GM12878 (cell line): ENCODE results near the gene SHF. TPM values are rescaled to one million over a fixed set of nuclear protein-coding genes. Genes with fewer than 3 reads are reported as not detected.

Experiments
- ATAC-seq: fragments of 200-7000 bp; cut with Tn5 transposase; 3 replicates; pipeline ENCODE4 v1.9.1; 2020; ENCODE audit warnings: mild to moderate bottlenecking, moderate library complexity
- BruUV-seq: library from RNA; stranded (reverse); fragments of 400-500 nt; replicated peaks from 2 replicates; lab custom pipeline; 2021; lab: Mats Ljungman, UMichigan
- CTCF ChIA-PET: fragments of 300-600 bp; sonication (Branson Sonifier 250); formaldehyde crosslinking; extraction: SDS; loops from one replicate; lab custom pipeline; 2021; ENCODE audit warnings: inconsistent platforms; lab: Yijun Ruan, JAX
- POLR2A ChIA-PET: fragments of 350-600 bp; formaldehyde crosslinking; extraction: SDS; loops from one replicate; lab custom pipeline; 2021; ENCODE audit warnings: inconsistent platforms; lab: Charles Lee
- RAD21 ChIA-PET: fragments of 300-600 bp; sonication (Branson Sonifier 250); formaldehyde crosslinking; loops from one replicate; lab custom pipeline; 2023; ENCODE audit warnings: antibody characterized with exemption; ENCODE audit not compliant: unreplicated experiment; lab: Charles Lee
- SMC1A ChIA-PET: fragments of 300-600 bp; sonication (Branson Sonifier 250); formaldehyde crosslinking; loops from one replicate; lab custom pipeline; 2023; ENCODE audit not compliant: unreplicated experiment, uncharacterized antibody; lab: Charles Lee
- DNase-seq: peaks from one replicate; pipeline ENCODE4 v3.0.0-alpha.2; 2011; ENCODE audit warnings: low read depth, low spot score
- FAIRE-seq: peaks from 3 replicates; lab custom pipeline; 2011; peaks lifted over from hg19 to GRCh38; lab: Jason Lieb, UNC
- H2AFZ ChIP-seq: 2 replicates; pipeline ENCODE4 v1.6.0; 2011; ENCODE audit warnings: low read depth, low read length, control low read depth; ENCODE audit not compliant: control insufficient read depth
- H3K27ac ChIP-seq: 2 replicates; pipeline ENCODE4 v1.5.1; 2011; ENCODE audit warnings: control low read depth; ENCODE audit not compliant: control insufficient read depth, insufficient read depth
- H3K27me3 ChIP-seq, 2 experiments: replicated peaks in 1 of 2; 2 replicates each; pipeline versions ENCODE4 v1.6.0 to v1.6.1; 2011; ENCODE audit warnings: low read length in 1 of 2; ENCODE audit not compliant: control insufficient read depth in 2 of 2, insufficient read depth in 2 of 2
- H3K36me3 ChIP-seq, 2 experiments: 2 replicates each; pipeline ENCODE4 v1.5.1; 2011; ENCODE audit warnings: low read length in 1 of 2; ENCODE audit not compliant: control insufficient read depth in 2 of 2, insufficient read depth in 2 of 2
- H3K4me1 ChIP-seq: 2 replicates; pipeline ENCODE4 v1.6.1; 2011; ENCODE audit warnings: mild to moderate bottlenecking, low read length, moderate library complexity, mixed read lengths; ENCODE audit not compliant: control insufficient read depth, insufficient read depth
- H3K4me2 ChIP-seq: 2 replicates; pipeline ENCODE4 v1.6.0; 2011; ENCODE audit warnings: control low read depth; ENCODE audit not compliant: control insufficient read depth, insufficient read depth
- H3K4me3 ChIP-seq: fragments of 200-600 bp; sonication (generic); 2 replicates; pipeline ENCODE4 v1.5.1; 2016
- H3K79me2 ChIP-seq: 2 replicates; pipeline ENCODE4 v1.6.0; 2011; ENCODE audit warnings: low read length; ENCODE audit not compliant: control insufficient read depth, insufficient read depth
- H3K9ac ChIP-seq: 2 replicates; pipeline ENCODE4 v1.8.0; 2011; ENCODE audit warnings: low read length, control low read depth, mixed read lengths; ENCODE audit not compliant: control insufficient read depth, insufficient read depth
- H3K9me3 ChIP-seq: replicated peaks from 3 replicates; pipeline ENCODE4 v1.5.1; 2011; ENCODE audit warnings: mild to moderate bottlenecking, low read length; ENCODE audit not compliant: control insufficient read depth, insufficient read depth
- H4K20me1 ChIP-seq: 2 replicates; pipeline ENCODE4 v1.6.0; 2011; ENCODE audit not compliant: control insufficient read depth, insufficient read depth
- CREM ChIP-seq: IDR thresholded peaks from 2 replicates; pipeline ENCODE4 v1.6.1; 2014; ENCODE audit warnings: antibody characterized with exemption, low read depth
- IKZF1 ChIP-seq: fragments of 450-650 bp; conservative IDR thresholded peaks from 2 replicates; pipeline ENCODE4 v1.6.1; 2017; ENCODE audit warnings: antibody characterized with exemption, mild to moderate bottlenecking
- RAD21 ChIP-seq: IDR thresholded peaks from 2 replicates; pipeline ENCODE4 v1.6.1; 2011; ENCODE audit warnings: mild to moderate bottlenecking, low read depth, low read length, moderate library complexity; ENCODE audit not compliant: insufficient read depth
- SMC3 ChIP-seq: IDR thresholded peaks from 2 replicates; pipeline ENCODE4 v1.6.1; 2011; ENCODE audit warnings: low read length, improper control_type of control experiment, borderline replicate concordance
- SRF ChIP-seq, 2 experiments: IDR thresholded peaks; 2 replicates each; pipeline ENCODE4 v1.6.1; 2011; ENCODE audit warnings: low read depth in 2 of 2, low read length in 2 of 2, mild to moderate bottlenecking in 1 of 2, moderate library complexity in 1 of 2
- TAF1 ChIP-seq: IDR thresholded peaks from 2 replicates; pipeline ENCODE4 v1.6.1; 2011; ENCODE audit warnings: mild to moderate bottlenecking, low read depth, low read length, borderline replicate concordance
- WGBS: methylation state at CpG from one replicate; pipeline ENCODE4 v1.1.6; 2016; ENCODE audit warnings: low lambda C conversion rate; ENCODE audit not compliant: insufficient replicate concordance, insufficient coverage; ENCODE audit errors: missing lambda C conversion rate; 5-methylcytosine and 5-hydroxymethylcytosine counted together
- in situ Hi-C: fragments of 300-500 bp; cut with MboI; formaldehyde crosslinking; loops from 9 replicates; pipeline ENCODE4 v1.14.3; 2018; ENCODE audit warnings: mixed read lengths
- intact Hi-C: fragments of 100-400 bp; cut with micrococcal nuclease; formaldehyde crosslinking; loops from one replicate; pipeline ENCODE4 v1.14.2; 2022; ENCODE audit not compliant: unreplicated experiment
- polyA plus RNA-seq, 11 experiments: library from polyadenylated mRNA; depleted of rRNA in 4 of 11; unstranded in 6 of 11; stranded (reverse) in 5 of 11; fragments of >200 nt; fragmentation: Nextera tagmentation in 4 of 11; fragmentation: Illumina TruSeq in 1 of 11; extraction: Ambion mirVana in 4 of 11; extraction: Trizol in 1 of 11; gene quantifications; 1 replicate in 1 of 11; 2 replicates in 10 of 11; pipeline versions ENCODE4 v1.2.1 to v1.2.3, GENCODE V29; 2011 to 2016; ENCODE audit warnings: inconsistent platforms in 2 of 11, missing spikeins in 2 of 11, low read depth in 1 of 11
- total RNA-seq, 4 experiments: library from RNA; depleted of rRNA in 3 of 4; stranded (reverse); fragments of >200 nt in 3 of 4; fragmentation: Illumina TruSeq in 1 of 4; extraction: Trizol in 1 of 4; gene quantifications; 2 replicates each; pipeline versions ENCODE4 v1.2.1 to v1.2.3, GENCODE V29; 2013 to 2021
- TF ChIP-seq, protein P1 (sequence below), 3 experiments: IDR thresholded peaks in 2 of 3; conservative IDR thresholded peaks in 1 of 3; 2 replicates each; pipeline ENCODE4 v1.5.1; 2011; ENCODE audit warnings: low read depth in 3 of 3, low read length in 3 of 3, mild to moderate bottlenecking in 3 of 3, control low read depth in 2 of 3, moderate library complexity in 2 of 3, inconsistent platforms in 1 of 3, mixed read lengths in 1 of 3; ENCODE audit not compliant: control insufficient read depth in 2 of 3, insufficient read depth in 1 of 3; ENCODE audit errors: extremely low read depth in 1 of 3

SHF gene
- total and polyA plus RNA-seq, 10 of the 15 experiments (the other 5 are each of a cell fraction or from before 2014, with no cell fraction given): 0.04 to 5.7 (median 1.0) TPM; not detected in 1

DNA sequence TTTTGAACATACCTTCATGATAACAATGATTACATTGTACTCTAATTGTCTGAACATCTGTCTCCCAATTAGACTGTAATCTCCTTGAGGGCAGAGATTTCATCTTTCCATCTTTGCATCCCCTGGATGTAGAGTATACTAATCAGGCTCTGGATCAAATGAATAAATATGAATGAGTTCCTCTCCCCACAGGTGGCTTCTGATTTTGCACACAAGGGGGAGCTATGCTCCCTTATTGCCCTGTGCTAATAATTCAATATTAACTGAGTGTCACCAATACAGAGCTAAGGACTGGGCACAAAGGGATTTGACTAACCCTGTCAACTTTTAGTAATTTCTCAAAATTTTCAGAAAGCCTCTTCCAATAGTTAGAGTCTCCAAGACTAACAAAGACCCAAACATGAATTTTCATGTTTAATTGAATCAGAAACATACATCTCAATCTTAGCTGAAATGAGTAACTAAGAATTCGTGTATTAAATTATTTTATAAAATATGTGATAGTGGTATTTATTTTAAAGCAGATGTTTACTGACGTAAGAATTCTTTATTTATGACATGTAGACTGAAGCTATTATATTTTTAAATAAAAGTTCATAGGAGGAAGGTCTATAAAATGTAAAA is 61.1 kb downstream of the SHF start:
- ChIA-PET CTCF (interaction anchor here (0.6 to 5.0 kb wide), 27 partner anchors 8 to 580 kb away, joined by 3 to 27 read pairs (median 5); partner anchors contain the start of genes DUOX2, DUOXA2 and SORD), RAD21 (interaction anchor here (0.8 to 2.0 kb wide), 11 partner anchors 8 to 331 kb away, joined by 3 to 6 read pairs (median 4); no protein-coding TSS in a partner anchor)
- H3K36me3 ChIP-seq: no peaks in the 10 kb centered on the region

More for the DNA sequence above, 61.1 kb downstream of the SHF start:
- peaks cover 4 to 8% of the 10 kb centered on the region in 2 experiments for H3K27me3 ChIP-seq
- intact Hi-C loops: loop anchor here (10.0 kb wide), 1 partner anchor 152 kb away; no protein-coding TSS in a partner anchor
- TF ChIP-seq SMC3 (peak; percentile 59; the same call in 1 of the 2 replicates), RAD21 (peak; percentile 45), TAF1 (no peak), SRF (IDR thresholded peaks at IDR 0.05; ENCODE audit: low read depth in 2 of 2, low read length in 2 of 2) (no peak), IKZF1 (no peak), CREM (no peak)
- TF ChIP-seq, protein P1, sequence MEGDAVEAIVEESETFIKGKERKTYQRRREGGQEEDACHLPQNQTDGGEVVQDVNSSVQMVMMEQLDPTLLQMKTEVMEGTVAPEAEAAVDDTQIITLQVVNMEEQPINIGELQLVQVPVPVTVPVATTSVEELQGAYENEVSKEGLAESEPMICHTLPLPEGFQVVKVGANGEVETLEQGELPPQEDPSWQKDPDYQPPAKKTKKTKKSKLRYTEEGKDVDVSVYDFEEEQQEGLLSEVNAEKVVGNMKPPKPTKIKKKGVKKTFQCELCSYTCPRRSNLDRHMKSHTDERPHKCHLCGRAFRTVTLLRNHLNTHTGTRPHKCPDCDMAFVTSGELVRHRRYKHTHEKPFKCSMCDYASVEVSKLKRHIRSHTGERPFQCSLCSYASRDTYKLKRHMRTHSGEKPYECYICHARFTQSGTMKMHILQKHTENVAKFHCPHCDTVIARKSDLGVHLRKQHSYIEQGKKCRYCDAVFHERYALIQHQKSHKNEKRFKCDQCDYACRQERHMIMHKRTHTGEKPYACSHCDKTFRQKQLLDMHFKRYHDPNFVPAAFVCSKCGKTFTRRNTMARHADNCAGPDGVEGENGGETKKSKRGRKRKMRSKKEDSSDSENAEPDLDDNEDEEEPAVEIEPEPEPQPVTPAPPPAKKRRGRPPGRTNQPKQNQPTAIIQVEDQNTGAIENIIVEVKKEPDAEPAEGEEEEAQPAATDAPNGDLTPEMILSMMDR (IDR thresholded peaks at IDR 0.05 in 2 of 3, conservative IDR thresholded peaks at IDR 0.05 in 1 of 3; ENCODE audit: control insufficient read depth in 2 of 3, extremely low read depth in 1 of 3, insufficient read depth in 1 of 3, low read depth in 3 of 3, low read length in 3 of 3): peak; percentile 64 to 72 (median 67)
- TF ChIP-seq, all 136 proteins: peak for 3
- Histone ChIP-seq H2AFZ (no peak overlapping the region), H4K20me1 (no peaks in the 10 kb centered on the region), H3K9ac (no peak overlapping the region), H3K27ac (no peak overlapping the region), H3K4me1 (no peaks in the 10 kb centered on the region), H3K9me3 (no peaks in the 10 kb centered on the region), H3K4me2 (no peak overlapping the region), H3K79me2 (no peaks in the 10 kb centered on the region), H3K4me3 (no peak overlapping the region)
- POLR2A ChIA-PET: no interaction called here
- in situ Hi-C loops: no loop called here
- ATAC-seq (peak; percentile 89), FAIRE-seq (no peak), DNase-seq (no peak)
- SMC1A ChIA-PET: interaction anchor here (0.6 to 1.9 kb wide), 16 partner anchors 8 to 486 kb away, joined by 3 to 9 read pairs (median 4); no protein-coding TSS in a partner anchor
- BruUV-seq: no TSS peak
- WGBS: 24% methylated on average over 2 of the region's 2 CpGs
